ENCODE data around the gene PTPRM.

Gene PTPRM

GRCh38 chr18:8073167-8073566 is 506.1 kb downstream of the PTPRM start:
- DNase-seq, result no peak

- DNase-seq, result no peak
Observed at GRCh38 chr18:8080092-8080491, 513.0 kb downstream of the PTPRM start.

GRCh38 chr18:8081267-8081666 is 514.2 kb downstream of the PTPRM start:
- DNase-seq, result no peak

- no peak for DNase-seq
Observed at GRCh38 chr18:8081872-8082553, 514.9 kb downstream of the PTPRM start.

- DNase-seq, result no peak
Observed at GRCh38 chr18:8084160-8084559, 517.0 kb downstream of the PTPRM start.

- DNase-seq, result no peak
Observed at GRCh38 chr18:8088626-8089025, 521.5 kb downstream of the PTPRM start.

- DNase-seq, result no peak
Observed at GRCh38 chr18:8091035-8091434, 523.9 kb downstream of the PTPRM start.

- no peak for DNase-seq
Observed at GRCh38 chr18:8095947-8096570, 528.9 kb downstream of the PTPRM start.

- no peak for DNase-seq
Observed at GRCh38 chr18:8097399-8097798, 530.3 kb downstream of the PTPRM start.

- no peak for DNase-seq
Observed at GRCh38 chr18:8097927-8098326, 530.8 kb downstream of the PTPRM start.

GRCh38 chr18:8106603-8107002 is 539.5 kb downstream of the PTPRM start:
- DNase-seq, result no peak

- DNase-seq, result no peak
Observed at GRCh38 chr18:8107426-8107825, 540.3 kb downstream of the PTPRM start.

- no peak for DNase-seq
Observed at GRCh38 chr18:8114480-8114879, 547.4 kb downstream of the PTPRM start.

- DNase-seq, result no peak
Observed at GRCh38 chr18:8116341-8117005, 549.4 kb downstream of the PTPRM start.

GRCh38 chr18:8117006-8117371 is 549.9 kb downstream of the PTPRM start:
- DNase-seq, result no peak

- DNase-seq, result no peak
Observed at GRCh38 chr18:8121101-8121500, 554.0 kb downstream of the PTPRM start.

GRCh38 chr18:8121942-8122480 is 554.9 kb downstream of the PTPRM start:
- DNase-seq, result no peak

GRCh38 chr18:8124232-8125146 is 557.4 kb downstream of the PTPRM start:
- DNase-seq, result no peak

GRCh38 chr18:8130096-8130495 is 563.0 kb downstream of the PTPRM start:
- no peak for DNase-seq

GRCh38 chr18:8133032-8133431 is 565.9 kb downstream of the PTPRM start:
- DNase-seq, result no peak

GRCh38 chr18:8133888-8134287 is 566.8 kb downstream of the PTPRM start:
- no peak for DNase-seq

- DNase-seq, result no peak
Observed at GRCh38 chr18:8139127-8139527, 572.0 kb downstream of the PTPRM start.

GRCh38 chr18:8139891-8140406 is 572.8 kb downstream of the PTPRM start:
- no peak for DNase-seq

Measured in stimulated activated CD8-positive, alpha-beta memory T cell treated with anti-CD3 and anti-CD28 coated beads, Interleukin-4, amount 100 ng/mL, for 48 hours (primary cell).